ENCODE results near the gene CNNM2.

The CNNM2 gene

GRCh38 chr10:103114876-103115275 is 196.8 kb downstream of the CNNM2 start:
- no peak for DNase-seq (ENCODE audit: low spot score)

GRCh38 chr10:103117247-103117646 is 199.2 kb downstream of the CNNM2 start:
- TF ChIP-seq CTCF (IDR thresholded peaks at IDR 0.05; ENCODE audit: extremely low read depth, missing control alignments) = no peak
- no peak for DNase-seq (ENCODE audit: low spot score)

More at GRCh38 chr10:103114876-103115275, 196.8 kb downstream of the CNNM2 start:
- no peak for TF ChIP-seq CTCF (IDR thresholded peaks at IDR 0.05; ENCODE audit: extremely low read depth, missing control alignments)

- no peak for DNase-seq (ENCODE audit: low spot score)
- no peak for TF ChIP-seq CTCF (IDR thresholded peaks at IDR 0.05; ENCODE audit: extremely low read depth, missing control alignments)
Measured at GRCh38 chr10:103120546-103120945, 202.5 kb downstream of the CNNM2 start.

GRCh38 chr10:103120977-103121735 is 203.1 kb downstream of the CNNM2 start:
- no peak for DNase-seq (ENCODE audit: low spot score)
- TF ChIP-seq CTCF (IDR thresholded peaks at IDR 0.05; ENCODE audit: extremely low read depth, missing control alignments) = no peak

GRCh38 chr10:103123282-103124024 is 205.4 kb downstream of the CNNM2 start:
- no peak for DNase-seq (ENCODE audit: low spot score)
- no peak for TF ChIP-seq CTCF (IDR thresholded peaks at IDR 0.05; ENCODE audit: extremely low read depth, missing control alignments)

GRCh38 chr10:103124420-103125096 is 206.5 kb downstream of the CNNM2 start:
- DNase-seq (ENCODE audit: low spot score) = no peak
- TF ChIP-seq CTCF (IDR thresholded peaks at IDR 0.05; ENCODE audit: extremely low read depth, missing control alignments) = no peak
